GM12865 (cell line): ENCODE results near the gene GALNT7.

Experiments
- DNase-seq: peaks from one replicate; pipeline ENCODE4 v3.0.0; 2010; ENCODE audit warnings: low read depth
- H3K4me3 ChIP-seq: 2 replicates; pipeline ENCODE4 v1.5.1; 2011; ENCODE audit warnings: mild to moderate bottlenecking, low read depth, low read length, control low read depth
- CTCF ChIP-seq: IDR thresholded peaks from 2 replicates; pipeline ENCODE4 v1.5.1; 2011; ENCODE audit warnings: low read length, control low read depth, low read depth, inconsistent platforms; ENCODE audit not compliant: insufficient read depth; ENCODE audit errors: missing control alignments

The GALNT7 gene

DNA sequence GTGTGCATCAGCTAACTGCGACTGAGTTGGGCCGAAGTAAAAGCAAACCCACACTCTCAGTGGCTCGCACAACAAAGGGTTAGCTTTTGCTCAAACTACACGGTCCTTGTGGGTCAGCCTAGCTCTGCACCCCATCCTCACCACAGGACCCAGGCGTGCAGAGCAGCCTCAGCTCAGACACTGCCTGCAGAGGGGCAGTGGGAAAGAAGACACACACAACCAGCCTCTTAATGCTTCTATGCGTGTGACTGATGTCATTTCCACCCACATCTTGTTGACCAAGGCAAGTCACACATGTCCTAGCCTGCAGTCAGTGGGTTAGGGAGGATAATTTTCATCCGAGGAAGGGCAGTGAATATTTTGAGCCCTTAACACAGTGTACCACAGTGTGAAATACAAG is 125.1 kb downstream of the GALNT7 start:
- DNase-seq = no peak
- no peak overlapping the region for H3K4me3 ChIP-seq
- TF ChIP-seq CTCF = no peak

GRCh38 chr4:173294444-173294843 is 125.8 kb downstream of the GALNT7 start:
- no peak for TF ChIP-seq CTCF
- no peak for DNase-seq

GRCh38 chr4:173301518-173302201 is 133.0 kb downstream of the GALNT7 start:
- H3K4me3 ChIP-seq = no peak overlapping the region
- DNase-seq = peak; percentile 41
- TF ChIP-seq CTCF = peak; percentile 57

More at GRCh38 chr4:173294444-173294843, 125.8 kb downstream of the GALNT7 start:
- no peak overlapping the region for H3K4me3 ChIP-seq

DNA sequence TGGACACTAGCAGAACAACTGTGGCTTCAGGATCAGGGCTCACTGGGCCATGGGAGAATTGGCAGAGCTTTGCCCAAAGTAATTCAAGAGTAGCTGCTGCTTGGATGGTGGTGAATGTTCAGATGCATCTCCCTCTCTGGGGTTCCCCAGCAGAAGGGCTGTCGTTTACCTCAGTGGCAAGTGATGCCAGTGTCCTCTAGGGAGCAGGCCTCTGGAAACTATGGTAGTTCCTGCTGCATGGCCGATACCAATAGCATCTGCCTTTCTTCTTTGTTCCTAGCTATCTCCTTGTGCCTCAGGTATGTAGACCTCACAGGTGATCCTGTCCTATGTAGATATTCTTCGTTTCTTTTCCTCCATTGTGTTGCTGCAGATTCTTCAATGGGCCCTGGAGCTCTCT is 139.2 kb downstream of the GALNT7 start:
- no peak overlapping the region for H3K4me3 ChIP-seq
- TF ChIP-seq CTCF = no peak
- DNase-seq = no peak

- no peak for TF ChIP-seq CTCF
- DNase-seq = no peak
These were observed 142.8 kb downstream of the GALNT7 start for GRCh38 chr4:173311368-173311767.

DNA sequence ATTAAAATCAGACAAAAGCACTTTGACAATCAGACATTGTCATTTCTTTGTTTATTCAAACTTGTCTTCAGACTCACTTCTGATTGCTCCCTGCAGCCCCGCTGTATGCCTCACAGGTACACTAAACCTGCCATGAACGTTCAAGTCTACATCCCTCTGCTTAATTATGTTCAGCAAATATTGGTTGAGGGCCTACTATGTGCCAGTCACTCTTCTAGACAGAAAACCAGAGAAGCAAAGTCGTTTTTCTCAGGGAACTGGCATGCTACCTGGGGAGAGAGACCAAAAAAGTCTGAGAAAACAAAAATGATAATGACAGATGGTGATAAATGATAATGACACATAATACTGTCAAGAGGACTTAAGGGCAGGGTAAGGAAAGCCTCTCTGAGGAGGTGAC is 146.1 kb downstream of the GALNT7 start:
- TF ChIP-seq CTCF = no peak
- DNase-seq = no peak
- H3K4me3 ChIP-seq = no peak overlapping the region

More at GRCh38 chr4:173311368-173311767, 142.8 kb downstream of the GALNT7 start:
- no peak overlapping the region for H3K4me3 ChIP-seq

GRCh38 chr4:173316060-173316459 is 147.4 kb downstream of the GALNT7 start:
- TF ChIP-seq CTCF = no peak
- no peak for DNase-seq
- H3K4me3 ChIP-seq = no peak overlapping the region
